ENCODE results near the gene COL4A1. TPM values are rescaled to one million over a fixed set of nuclear protein-coding genes. Genes with fewer than 3 reads are reported as not detected.

Gene COL4A1
- total RNA-seq, 1 donor from 2014 or later = 27.5 TPM

- no peak for ATAC-seq
Observed at GRCh38 chr13:110341445-110342244, 34.7 kb upstream of the COL4A1 start.

- ATAC-seq = peak; percentile 46
Observed at GRCh38 chr13:110340812-110341444, 34.0 kb upstream of the COL4A1 start.

GRCh38 chr13:110339975-110340550, 33.1 kb upstream of the COL4A1 start:
- no peak for ATAC-seq

- ATAC-seq = no peak
Observed at GRCh38 chr13:110339263-110339662, 32.3 kb upstream of the COL4A1 start.

- ATAC-seq = no peak
Observed at GRCh38 chr13:110338441-110339101, 31.6 kb upstream of the COL4A1 start.

- no peak for ATAC-seq
Observed at GRCh38 chr13:110337247-110337646, 30.3 kb upstream of the COL4A1 start.

- no peak for ATAC-seq
Observed at GRCh38 chr13:110336681-110337080, 29.7 kb upstream of the COL4A1 start.

- ATAC-seq = no peak
Observed at GRCh38 chr13:110336108-110336507, 29.2 kb upstream of the COL4A1 start.

GRCh38 chr13:110334841-110335490, 28.0 kb upstream of the COL4A1 start:
- no peak for ATAC-seq

GRCh38 chr13:110334256-110334655, 27.3 kb upstream of the COL4A1 start:
- ATAC-seq = no peak

- ATAC-seq = no peak
Observed at GRCh38 chr13:110333837-110334236, 26.9 kb upstream of the COL4A1 start.

- ATAC-seq = no peak
Observed at GRCh38 chr13:110332750-110333149, 25.8 kb upstream of the COL4A1 start.

GRCh38 chr13:110331362-110331761, 24.4 kb upstream of the COL4A1 start:
- no peak for ATAC-seq

- no peak for ATAC-seq
Observed at GRCh38 chr13:110330491-110331011, 23.6 kb upstream of the COL4A1 start.

GRCh38 chr13:110329798-110330461, 23.0 kb upstream of the COL4A1 start:
- no peak for ATAC-seq

GRCh38 chr13:110329258-110329657, 22.3 kb upstream of the COL4A1 start:
- no peak for ATAC-seq

- no peak for ATAC-seq
Observed at GRCh38 chr13:110328573-110328972, 21.6 kb upstream of the COL4A1 start.

GRCh38 chr13:110327051-110327721, 20.2 kb upstream of the COL4A1 start:
- no peak for ATAC-seq

GRCh38 chr13:110326263-110326904, 19.4 kb upstream of the COL4A1 start:
- ATAC-seq = no peak

- no peak for ATAC-seq
Observed at GRCh38 chr13:110324026-110324749, 17.2 kb upstream of the COL4A1 start.
